HepG2 (cell line): ENCODE data around the gene AKR7A3. TPM values are rescaled to one million over a fixed set of nuclear protein-coding genes. Genes with fewer than 3 reads are reported as not detected.
"Not testable (repeated sequence)": the region's sequence is repeated elsewhere in the genome, so short reads cannot be mapped to it uniquely, and the experiment has no call there.

Experiments
- ATAC-seq: fragments of 200-7000 bp; cut with Tn5 transposase; 3 replicates; pipeline ENCODE4 v1.9.1; 2020; ENCODE audit warnings: mild to moderate bottlenecking, moderate library complexity
- BruUV-seq: library from RNA; stranded (reverse); fragments of 400-500 nt; replicated peaks from 2 replicates; lab custom pipeline; 2021; lab: Mats Ljungman, UMichigan
- CTCF ChIA-PET: fragments of 300-600 bp; formaldehyde crosslinking; extraction: SDS; loops from one replicate; lab custom pipeline; 2021; ENCODE audit warnings: low total read pairs, inconsistent platforms, low intra/inter-chr PET ratio; lab: Yijun Ruan, JAX
- POLR2A ChIA-PET: fragments of 350-600 bp; sonication (Branson Sonifier 250); formaldehyde crosslinking; loops from one replicate; lab custom pipeline; 2020; ENCODE audit warnings: antibody characterized with exemption, inconsistent platforms; lab: Yijun Ruan, JAX
- DNase-seq: peaks from one replicate; pipeline ENCODE4 v3.0.0-alpha.2; 2015; ENCODE audit warnings: low spot score
- FAIRE-seq: peaks from 3 replicates; lab custom pipeline; 2011; peaks lifted over from hg19 to GRCh38; lab: Jason Lieb, UNC
- H2AFZ ChIP-seq: one replicate; pipeline ENCODE4 v1.6.1; 2011; ENCODE audit warnings: low read length, inconsistent platforms
- H3K27ac ChIP-seq: fragments of 300-600 bp; 3 replicates; pipeline ENCODE4 v1.8.0; 2011; ENCODE audit warnings: mixed run types, mild to moderate bottlenecking, mixed read lengths, low read length, inconsistent platforms; ENCODE audit not compliant: insufficient read depth; ENCODE audit errors: extremely low read length
- H3K27me3 ChIP-seq, 2 experiments: fragments of 200-600 bp in 1 of 2; 2 replicates in 1 of 2; 3 replicates in 1 of 2; pipeline versions ENCODE4 v1.6.0 to v1.8.0; 2011; ENCODE audit warnings: low read length in 2 of 2, mild to moderate bottlenecking in 2 of 2, moderate library complexity in 2 of 2, inconsistent platforms in 1 of 2; ENCODE audit not compliant: insufficient read depth in 2 of 2, control insufficient read depth in 1 of 2
- H3K36me3 ChIP-seq, 2 experiments: fragments of 200-600 bp in 1 of 2; replicated peaks in 1 of 2; 2 replicates in 1 of 2; 3 replicates in 1 of 2; pipeline versions ENCODE4 v1.5.1 to v1.8.0; 2011; ENCODE audit warnings: low read length in 2 of 2, inconsistent platforms in 1 of 2; ENCODE audit not compliant: insufficient read depth in 2 of 2, control insufficient read depth in 1 of 2
- H3K4me1 ChIP-seq: 2 replicates; pipeline ENCODE4 v1.5.1; 2012; ENCODE audit warnings: low read length, inconsistent platforms; ENCODE audit not compliant: insufficient read depth
- H3K4me2 ChIP-seq: 2 replicates; pipeline ENCODE4 v1.6.0; 2011; ENCODE audit warnings: low read depth, low read length, inconsistent platforms
- H3K4me3 ChIP-seq, 3 experiments: fragments of 200-600 bp in 1 of 3; sonication (generic), shearing (Covaris generic) in 1 of 3; replicated peaks in 1 of 3; 2 replicates each; pipeline ENCODE4 v1.5.1; 2011 to 2016; ENCODE audit warnings: low read length in 3 of 3, inconsistent platforms in 2 of 3, low read depth in 2 of 3, mild to moderate bottlenecking in 2 of 3, control low read depth in 1 of 3, mixed read lengths in 1 of 3; ENCODE audit not compliant: insufficient read depth in 1 of 3
- H3K79me2 ChIP-seq: one replicate; pipeline ENCODE4 v1.6.1; 2011; ENCODE audit warnings: low read length, inconsistent platforms; ENCODE audit not compliant: insufficient read depth
- H3K9ac ChIP-seq: 2 replicates; pipeline ENCODE4 v1.6.0; 2011; ENCODE audit warnings: mild to moderate bottlenecking, low read depth, low read length, inconsistent platforms; ENCODE audit not compliant: insufficient read depth
- H3K9me3 ChIP-seq: 2 replicates; pipeline ENCODE4 v1.5.1; 2012; ENCODE audit warnings: mild to moderate bottlenecking, low read length
- H4K20me1 ChIP-seq: 2 replicates; pipeline ENCODE4 v1.6.0; 2011; ENCODE audit warnings: inconsistent platforms, mild to moderate bottlenecking, low read length, moderate library complexity; ENCODE audit not compliant: insufficient read depth
- AHR ChIP-seq: IDR thresholded peaks from 2 replicates; pipeline ENCODE4 v1.6.1; 2018; ENCODE audit warnings: missing genetic modification reagents, missing compliant biosample characterization
- HNRNPL ChIP-seq: fragments of 200-400 bp; formaldehyde crosslinking; IDR thresholded peaks from 2 replicates; pipeline ENCODE4 v1.6.1; 2017; ENCODE audit warnings: mild to moderate bottlenecking, low read depth, low read length
- KLF12 ChIP-seq: sonication (generic); formaldehyde crosslinking; IDR thresholded peaks from 2 replicates; pipeline ENCODE4 v1.4.0; 2020; ENCODE audit warnings: missing genetic modification reagents, borderline replicate concordance
- MXI1 ChIP-seq: IDR thresholded peaks from 3 replicates; pipeline ENCODE4 v1.6.1; 2012; ENCODE audit warnings: low read depth, low read length, inconsistent platforms, borderline replicate concordance
- RARG ChIP-seq: sonication (generic); formaldehyde crosslinking; IDR thresholded peaks from 2 replicates; pipeline ENCODE4 v1.4.0; 2020; ENCODE audit warnings: low read depth, mild to moderate bottlenecking, missing genetic modification reagents
- SALL2 ChIP-seq: sonication (generic); formaldehyde crosslinking; IDR thresholded peaks from 2 replicates; pipeline ENCODE4 v1.8.1; 2023; ENCODE audit warnings: mild to moderate bottlenecking, missing genetic modification reagents, inconsistent platforms
- XBP1 ChIP-seq: sonication (generic); formaldehyde crosslinking; IDR thresholded peaks from 2 replicates; pipeline ENCODE4 v1.5.0; 2020; ENCODE audit warnings: missing genetic modification reagents
- ZBTB26 ChIP-seq: IDR thresholded peaks from 2 replicates; pipeline ENCODE4 v1.6.1; 2016; ENCODE audit warnings: missing compliant biosample characterization, missing genetic modification reagents, borderline replicate concordance
- ZNF224 ChIP-seq: sonication (generic); formaldehyde crosslinking; IDR thresholded peaks from 2 replicates; pipeline ENCODE4 v1.5.0; 2020; ENCODE audit warnings: mild to moderate bottlenecking, missing genetic modification reagents
- ZNF264 ChIP-seq: sonication (generic); formaldehyde crosslinking; IDR thresholded peaks from 2 replicates; pipeline ENCODE4 v1.4.0; 2020; ENCODE audit warnings: missing genetic modification reagents
- ZNF274 ChIP-seq: sonication (generic); formaldehyde crosslinking; IDR thresholded peaks from 2 replicates; pipeline ENCODE4 v1.5.1; 2020; ENCODE audit warnings: mild to moderate bottlenecking, missing genetic modification reagents
- ZNF513 ChIP-seq: sonication (generic); formaldehyde crosslinking; conservative IDR thresholded peaks from 2 replicates; pipeline ENCODE4 v1.5.0; 2020; ENCODE audit warnings: missing genetic modification reagents
- WGBS: methylation state at CpG from one replicate; pipeline ENCODE4 v1.1.6; 2017; ENCODE audit warnings: low lambda C conversion rate; 5-methylcytosine and 5-hydroxymethylcytosine counted together
- in situ Hi-C: cut with HindIII; loops from 2 replicates; pipeline ENCODE4 v1.10.0; 2017; ENCODE audit warnings: low pct_unique_long_range_greater_than_20kb; ENCODE audit not compliant: extremely low pct_ligation_motif_present
- intact Hi-C: fragments of 100-400 bp; cut with micrococcal nuclease; formaldehyde crosslinking; loops from one replicate; pipeline ENCODE4 v1.10.0; 2022; ENCODE audit not compliant: unreplicated experiment
- polyA plus RNA-seq, 8 experiments: library from polyadenylated mRNA; depleted of rRNA in 3 of 8; stranded (reverse) in 7 of 8; unstranded in 1 of 8; fragments of >200 nt; fragmentation: Illumina TruSeq in 4 of 8; extraction: Trizol in 4 of 8; gene quantifications; 2 replicates each; pipeline versions ENCODE4 v1.2.1 to v1.2.3, GENCODE V29; 2011 to 2016; ENCODE audit warnings: low read depth in 4 of 8, missing spikeins in 1 of 8, mixed read lengths in 1 of 8; ENCODE audit not compliant: insufficient read depth in 1 of 8
- total RNA-seq, 5 experiments: library from RNA; depleted of rRNA; stranded (reverse); fragments of >200 nt; fragmentation: Illumina TruSeq; extraction: Trizol; gene quantifications; 2 replicates each; pipeline ENCODE4 v1.2.3, GENCODE V29; 2016; ENCODE audit warnings: low read depth in 1 of 5

The AKR7A3 gene
- total and polyA plus RNA-seq, 2 of the 13 experiments (the other 11 are each of a cell fraction or from before 2014, with no cell fraction given) = 0.58 to 1.00 TPM

DNA sequence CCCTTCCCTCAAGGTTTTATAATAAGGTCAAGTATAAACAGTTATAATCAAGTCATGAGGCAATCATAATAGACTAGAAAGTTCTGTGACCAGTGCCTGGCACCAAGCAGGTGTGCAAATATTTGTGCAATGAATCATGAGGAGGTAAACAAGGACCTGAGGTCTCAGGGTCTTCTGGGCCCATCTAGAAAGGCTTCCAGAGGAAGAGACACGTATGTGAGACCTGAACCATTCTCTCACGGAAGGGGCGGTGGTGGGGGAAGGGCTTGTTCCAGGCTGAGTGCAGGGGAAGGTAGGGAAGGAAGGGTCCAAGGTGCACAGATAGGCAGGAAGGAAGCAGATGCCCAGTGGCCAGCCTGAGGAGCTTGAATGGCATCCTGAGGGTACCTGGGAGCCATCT, 3.2 kb downstream of the AKR7A3 start:
- BruUV-seq, DNase-seq, H3K9me3 ChIP-seq, POLR2A ChIA-PET, intact Hi-C loops, H3K4me3 ChIP-seq, in situ Hi-C loops, H2AFZ ChIP-seq, H3K27ac ChIP-seq, H4K20me1 ChIP-seq, H3K4me2 ChIP-seq, H3K79me2 ChIP-seq, H3K9ac ChIP-seq, CTCF ChIA-PET, H3K27me3 ChIP-seq, H3K36me3 ChIP-seq: not testable (repeated sequence)
- WGBS = 71% methylated on average over 3 of the region's 3 CpGs
- FAIRE-seq = peak; percentile 72
- TF ChIP-seq ZBTB26 (CRISPR knock-in tag) (peak; percentile 62; the same call in 1 of the 2 replicates), HNRNPL (0 out of 2 replicates have a peak, but pooled peaks have one; percentile 32)
- H3K4me1 ChIP-seq = peaks cover 16% of the 10 kb centered on the region
- ATAC-seq = peak; percentile 45

GRCh38 chr1:19284881-19285280, 3.7 kb downstream of the AKR7A3 start:
- Histone ChIP-seq H3K27me3 (no peaks in the 10 kb centered on the region), H3K4me2 (no peak overlapping the region), H3K9me3 (no peaks in the 10 kb centered on the region), H3K4me3 (no peak overlapping the region), H2AFZ (no peak overlapping the region), H3K9ac (no peak overlapping the region), H3K36me3 (0 out of 5 replicates have a peak, but pooled peaks cover 0 to 2% of the 10 kb centered on the region in 2 experiments), H3K27ac (no peak overlapping the region), H4K20me1 (no peaks in the 10 kb centered on the region), H3K79me2 (no peaks in the 10 kb centered on the region), H3K4me1 (peaks cover 16% of the 10 kb centered on the region)
- WGBS = 92% methylated on average over 7 of the region's 8 CpGs
- in situ Hi-C loops = no loop called here
- TF ChIP-seq XBP1 (no peak), AHR (CRISPR knock-in tag) (no peak), SALL2 (CRISPR knock-in tag) (no peak), ZNF264 (no peak), ZNF224 (no peak), KLF12 (CRISPR knock-in tag) (no peak), ZNF513 (CRISPR knock-in tag) (no peak), MXI1 (no peak), ZNF274 (no peak), RARG (CRISPR knock-in tag) (no peak)
- BruUV-seq = no TSS peak
- ATAC-seq = no peak
- CTCF ChIA-PET = no interaction called here
- DNase-seq = no peak
- FAIRE-seq = no peak
- POLR2A ChIA-PET = no interaction called here
- intact Hi-C loops = no loop called here
